Measurements from ENCODE around the gene EIF4G1. TPM values are rescaled to one million over a fixed set of nuclear protein-coding genes. Genes with fewer than 3 reads are reported as not detected.

EIF4G1 gene
- total and polyA plus RNA-seq, 10 of the 15 experiments (the other 5 are each of a cell fraction or from before 2014, with no cell fraction given), result 5.7 to 462 (median 237) TPM

DNA sequence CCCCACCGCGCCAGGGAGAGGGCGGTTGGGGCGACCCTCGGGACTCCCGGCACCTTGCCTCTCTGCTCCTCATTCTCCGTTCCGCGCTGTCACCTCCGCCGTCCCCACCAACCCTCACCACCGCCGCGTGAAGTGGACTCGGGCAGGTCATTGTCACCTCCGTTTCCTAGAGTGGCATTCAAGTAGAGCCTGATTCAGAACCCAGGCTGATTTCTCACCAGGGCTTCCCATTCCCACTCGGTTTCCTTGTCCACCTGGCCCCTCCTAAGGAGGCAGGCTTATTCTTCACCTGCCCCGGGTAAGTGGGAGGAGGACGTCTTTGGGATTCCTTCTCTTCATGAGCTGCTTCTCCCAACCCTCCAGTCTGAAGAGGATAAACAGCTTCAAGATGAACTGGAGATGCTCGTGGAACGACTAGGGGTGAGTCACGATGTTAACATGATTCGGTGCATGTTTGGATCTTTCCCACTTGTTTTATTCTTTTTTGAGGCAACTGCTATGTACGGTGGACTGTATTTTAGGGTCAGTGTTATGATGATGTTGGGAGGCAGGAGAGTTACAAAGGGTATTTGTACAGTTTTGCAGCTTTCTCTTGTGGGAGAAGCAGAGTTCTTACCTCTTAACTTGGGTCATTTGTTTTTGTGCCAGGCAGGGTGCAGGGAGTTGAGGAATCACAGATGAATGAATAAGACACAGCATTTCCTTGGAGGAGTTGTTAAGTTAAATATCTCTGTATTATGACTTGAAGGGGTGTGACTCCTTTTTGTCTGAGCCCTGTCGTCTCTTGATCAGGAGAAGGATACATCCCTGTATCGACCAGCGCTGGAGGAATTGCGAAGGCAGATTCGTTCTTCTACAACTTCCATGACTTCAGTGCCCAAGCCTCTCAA lies 14.7 kb upstream of the EIF4G1 start:
- in situ Hi-C loops (cut with MboI), result no loop called here
- DNase-seq (ENCODE audit: low read depth, low spot score), result no peak
- CTCF ChIA-PET, result interaction anchor here (0.6 kb wide), 1 partner anchor 46 kb away, joined by 3 read pairs; no protein-coding TSS in a partner anchor
- SMC1A ChIA-PET (ENCODE audit: uncharacterized antibody, unreplicated experiment), result no interaction called here
- TF ChIP-seq ETV6 (conservative IDR thresholded peaks at IDR 0.05 in 1 of 2, IDR thresholded peaks at IDR 0.05 in 1 of 2; ENCODE audit: borderline replicate concordance in 1 of 2, low read depth in 1 of 2) (no peak), SUZ12 (IDR thresholded peaks at IDR 0.05; ENCODE audit: unreplicated experiment) (no peak), ZNF384 (IDR thresholded peaks at IDR 0.05; ENCODE audit: borderline replicate concordance, low read depth, low read length) (no peak), MYB (IDR thresholded peaks at IDR 0.05; ENCODE audit: borderline replicate concordance, low read depth, low read length) (no peak), IRF4 (IDR thresholded peaks at IDR 0.05; ENCODE audit: low read depth, low read length) (no peak), TCF12 (IDR thresholded peaks at IDR 0.05; ENCODE audit: low read depth, low read length) (0 out of 2 replicates have a peak, but pooled peaks have one; percentile 16), EGR1 (IDR thresholded peaks at IDR 0.05; ENCODE audit: borderline replicate concordance in 1 of 2, low read depth in 2 of 2, low read length in 2 of 2) (no peak), HDGF (IDR thresholded peaks at IDR 0.05) (0 out of 2 replicates have a peak, but pooled peaks have one; percentile 43)
- Histone ChIP-seq H2AFZ (ENCODE audit: control insufficient read depth, low read depth, low read length) (peak overlapping the region; percentile 64), H3K36me3 (ENCODE audit: control insufficient read depth in 2 of 2, insufficient read depth in 2 of 2, low read length in 1 of 2) (peaks cover 18 to 19% of the 10 kb centered on the region in 2 experiments; a peak in 3 of 4 replicates), H3K4me3 (peak overlapping the region; percentile 88), H4K20me1 (ENCODE audit: control insufficient read depth, insufficient read depth) (no peaks in the 10 kb centered on the region), H3K9ac (ENCODE audit: control insufficient read depth, insufficient read depth, low read length) (peak overlapping the region; percentile 91), H3K27me3 (replicated peaks in 1 of 2; ENCODE audit: control insufficient read depth in 2 of 2, insufficient read depth in 2 of 2, low read length in 1 of 2) (no peaks in the 10 kb centered on the region), H3K79me2 (ENCODE audit: control insufficient read depth, insufficient read depth, low read length) (peaks cover 20% of the 10 kb centered on the region), H3K9me3 (replicated peaks; ENCODE audit: control insufficient read depth, insufficient read depth, low read length) (no peaks in the 10 kb centered on the region), H3K4me2 (ENCODE audit: control insufficient read depth, insufficient read depth) (peak overlapping the region; percentile 96), H3K4me1 (ENCODE audit: control insufficient read depth, insufficient read depth, low read length) (peaks cover 3% of the 10 kb centered on the region), H3K27ac (ENCODE audit: control insufficient read depth, insufficient read depth) (peak overlapping the region; percentile 66)
- POLR2A ChIA-PET, result interaction anchor here (0.9 to 1.5 kb wide), 3 partner anchors 14 to 114 kb away, joined by 3 read pairs; partner anchors contain the start of genes ABCF3 and FAM131A
- ATAC-seq, result no peak; the same call in 2 of the 3 replicates
- TSS peak; percentile 66 for BruUV-seq (replicated peaks)
- FAIRE-seq, result no peak
- 17% methylated on average over 29 of the region's 29 CpGs for WGBS (ENCODE audit: insufficient coverage, insufficient replicate concordance, low lambda C conversion rate, missing lambda C conversion rate)
- RAD21 ChIA-PET (ENCODE audit: unreplicated experiment), result no interaction called here
- intact Hi-C loops (cut with micrococcal nuclease; ENCODE audit: unreplicated experiment), result loop anchor here (2.0 to 5.0 kb wide), 3 partner anchors 15 to 125 kb away; partner anchors contain the start of genes AP2M1 and EIF4G1
